ENCODE measurements around the gene SCP2.

DNA sequence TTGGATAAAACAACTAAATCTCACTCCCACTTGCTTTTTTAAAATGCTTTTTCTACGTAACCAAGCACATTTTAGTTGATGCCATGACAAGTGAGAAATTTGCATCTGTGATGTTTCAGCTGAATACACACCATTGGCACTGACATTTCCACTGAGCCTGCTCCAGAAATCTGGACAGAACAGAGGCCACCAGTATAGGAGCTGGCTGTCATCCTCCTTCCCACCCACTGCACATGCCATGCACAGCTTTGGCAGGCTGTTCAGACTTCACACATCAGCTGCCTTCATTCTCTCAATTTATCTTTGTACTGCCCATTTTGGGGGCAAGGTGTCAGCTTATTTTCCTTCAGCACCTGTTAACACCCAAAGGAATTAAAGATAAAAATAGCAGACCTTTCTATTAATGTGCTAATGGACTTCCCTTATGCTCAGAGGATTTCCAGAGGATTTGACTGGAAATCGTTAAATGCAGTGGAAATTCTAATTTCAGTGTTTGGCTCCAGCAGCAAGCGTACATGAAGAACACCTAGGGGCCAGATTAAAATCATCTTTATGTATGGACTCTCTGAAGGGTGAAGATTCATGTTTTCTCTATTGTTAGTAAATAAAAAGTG is 122.0 kb downstream of the SCP2 start:
- TF ChIP-seq, protein P1, sequence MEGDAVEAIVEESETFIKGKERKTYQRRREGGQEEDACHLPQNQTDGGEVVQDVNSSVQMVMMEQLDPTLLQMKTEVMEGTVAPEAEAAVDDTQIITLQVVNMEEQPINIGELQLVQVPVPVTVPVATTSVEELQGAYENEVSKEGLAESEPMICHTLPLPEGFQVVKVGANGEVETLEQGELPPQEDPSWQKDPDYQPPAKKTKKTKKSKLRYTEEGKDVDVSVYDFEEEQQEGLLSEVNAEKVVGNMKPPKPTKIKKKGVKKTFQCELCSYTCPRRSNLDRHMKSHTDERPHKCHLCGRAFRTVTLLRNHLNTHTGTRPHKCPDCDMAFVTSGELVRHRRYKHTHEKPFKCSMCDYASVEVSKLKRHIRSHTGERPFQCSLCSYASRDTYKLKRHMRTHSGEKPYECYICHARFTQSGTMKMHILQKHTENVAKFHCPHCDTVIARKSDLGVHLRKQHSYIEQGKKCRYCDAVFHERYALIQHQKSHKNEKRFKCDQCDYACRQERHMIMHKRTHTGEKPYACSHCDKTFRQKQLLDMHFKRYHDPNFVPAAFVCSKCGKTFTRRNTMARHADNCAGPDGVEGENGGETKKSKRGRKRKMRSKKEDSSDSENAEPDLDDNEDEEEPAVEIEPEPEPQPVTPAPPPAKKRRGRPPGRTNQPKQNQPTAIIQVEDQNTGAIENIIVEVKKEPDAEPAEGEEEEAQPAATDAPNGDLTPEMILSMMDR (conservative IDR thresholded peaks at IDR 0.05; ENCODE audit: low read depth, low read length), result no peak
- no peak for TF ChIP-seq EZH2phosphoT487 (IDR thresholded peaks at IDR 0.05; ENCODE audit: borderline replicate concordance, low read length)
- no peak for TF ChIP-seq EZH2 (IDR thresholded peaks at IDR 0.05; ENCODE audit: low read length, unreplicated experiment)

All from PC-3 (cell line).